Gastroesophageal sphincter (tissue), 4 donors: ENCODE results near the gene CCDC178. TPM values are rescaled to one million over a fixed set of nuclear protein-coding genes. Genes with fewer than 3 reads are reported as not detected.

Experiments
- ATAC-seq: fragments of 150-250 bp; one replicate; pipeline ENCODE4 v1.9.1; 2016; ENCODE audit warnings: mild to moderate bottlenecking, moderate library complexity
- H3K27ac ChIP-seq, 4 donors: fragments of 200-600 bp; sonication (generic) in 3 of 4; 1 replicate in 3 of 4; 2 replicates in 1 of 4; pipeline ENCODE4 v1.5.1; 2016 to 2019
- H3K27me3 ChIP-seq: fragments of 200-600 bp; sonication (generic); one replicate; pipeline ENCODE4 v1.5.1; 2019
- H3K36me3 ChIP-seq, 2 donors: fragments of 200-600 bp; sonication (generic); one replicate each; pipeline ENCODE4 v1.5.1; 2019; ENCODE audit warnings: control low read depth in 1 of 2
- H3K4me1 ChIP-seq, 3 donors: fragments of 200-600 bp; sonication (generic); 1 replicate in 2 of 3; 2 replicates in 1 of 3; pipeline ENCODE4 v1.5.1; 2016 to 2019; ENCODE audit warnings: control low read depth in 2 of 3
- H3K4me3 ChIP-seq, 2 donors: fragments of 200-600 bp; sonication (generic); one replicate each; pipeline ENCODE4 v1.5.1; 2019; ENCODE audit warnings: mild to moderate bottlenecking in 1 of 2, moderate library complexity in 1 of 2
- H3K9me3 ChIP-seq, 3 donors: fragments of 200-600 bp; sonication (generic); one replicate each; pipeline ENCODE4 v1.5.1; 2017 to 2019; ENCODE audit warnings: control low read depth in 2 of 3
- CTCF ChIP-seq, 4 experiments: fragments of 200-600 bp in 2 of 4; fragments of 450-650 bp in 2 of 4; sonication (generic) in 1 of 4; IDR thresholded peaks; one replicate each; pipeline ENCODE4 v1.5.1; 2017 to 2019; ENCODE audit warnings: antibody characterized with exemption in 4 of 4, mild to moderate bottlenecking in 2 of 4, moderate library complexity in 2 of 4
- EP300 ChIP-seq: sonication (generic); formaldehyde crosslinking; IDR thresholded peaks from one replicate; pipeline ENCODE4 v1.6.1; 2017; ENCODE audit warnings: antibody characterized with exemption, mild to moderate bottlenecking
- POLR2A ChIP-seq, 2 donors: fragments of 450-650 bp; IDR thresholded peaks; one replicate each; pipeline ENCODE4 v1.6.1; 2017; ENCODE audit warnings: antibody characterized with exemption in 2 of 2, mild to moderate bottlenecking in 2 of 2, moderate library complexity in 1 of 2
- POLR2AphosphoS5 ChIP-seq: sonication (generic); formaldehyde crosslinking; IDR thresholded peaks from one replicate; pipeline ENCODE4 v1.6.1; 2017; ENCODE audit warnings: antibody characterized with exemption
- WGBS, 2 donors: methylation state at CpG; one replicate each; pipeline ENCODE4 v1.1.5; 2018; ENCODE audit warnings: low coverage in 1 of 2; 5-methylcytosine and 5-hydroxymethylcytosine counted together
- total RNA-seq, 4 donors: library from RNA; depleted of rRNA; stranded (reverse); fragments of >200 nt; gene quantifications; one replicate each; pipeline ENCODE4 v1.1.0, GENCODE V29; 2016

CCDC178 gene
- total RNA-seq, 4 donors from 2014 or later = 0.27 to 3.3 (median 2.1) TPM; not detected in 1

DNA sequence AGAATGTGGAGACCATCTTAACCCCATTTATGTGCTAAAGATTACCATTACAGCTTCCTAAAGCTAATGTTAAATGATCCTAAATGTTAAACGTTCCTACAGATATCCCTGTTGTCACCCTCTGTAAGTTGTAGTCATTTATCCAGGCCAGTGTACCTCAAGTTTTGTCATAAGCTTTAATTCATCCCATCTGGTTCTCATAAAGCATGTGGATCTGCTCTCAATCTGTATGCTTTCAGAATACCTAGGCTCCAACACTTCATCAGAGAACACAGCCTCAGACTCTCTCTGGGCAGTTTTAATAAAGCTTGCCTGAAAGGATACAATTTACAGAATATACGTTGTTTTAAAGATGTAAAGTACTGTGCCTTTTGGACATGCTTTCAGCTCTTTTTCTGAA is 4.2 kb upstream of the CCDC178 start:
- peaks cover 0 to 4% (median 0%) of the 10 kb centered on the region in 3 donors for H3K4me1 ChIP-seq
- WGBS, 2 donors = 37 to 73% methylated on average over 2 of the region's 2 CpGs
- no peak overlapping the region for H3K27ac ChIP-seq
- TF ChIP-seq POLR2AphosphoS5 (no peak), POLR2A (IDR thresholded peaks at IDR 0.05) (no peak), EP300 (no peak), CTCF (IDR thresholded peaks at IDR 0.05) (no peak)
- no peak overlapping the region for H3K4me3 ChIP-seq
- H3K9me3 ChIP-seq = no peaks in the 10 kb centered on the region
- no peak for ATAC-seq
- peaks cover 12% of the 10 kb centered on the region for H3K27me3 ChIP-seq
- H3K36me3 ChIP-seq = no peaks in the 10 kb centered on the region

GRCh38 chr18:33432857-33433256 is 7.7 kb downstream of the CCDC178 start:
- Histone ChIP-seq H3K9me3 (no peaks in the 10 kb centered on the region), H3K27me3 (peaks cover 15% of the 10 kb centered on the region), H3K36me3 (no peaks in the 10 kb centered on the region), H3K4me1 (no peaks in the 10 kb centered on the region), H3K4me3 (no peak overlapping the region), H3K27ac (no peak overlapping the region)
- no peak for TF ChIP-seq CTCF (IDR thresholded peaks at IDR 0.05)
- no peak for TF ChIP-seq POLR2AphosphoS5
- no peak for TF ChIP-seq EP300
- no peak for TF ChIP-seq POLR2A (IDR thresholded peaks at IDR 0.05)
- WGBS, 2 donors = 13 to 30% methylated on average over 1 of the region's 1 CpG
- no peak for ATAC-seq

DNA sequence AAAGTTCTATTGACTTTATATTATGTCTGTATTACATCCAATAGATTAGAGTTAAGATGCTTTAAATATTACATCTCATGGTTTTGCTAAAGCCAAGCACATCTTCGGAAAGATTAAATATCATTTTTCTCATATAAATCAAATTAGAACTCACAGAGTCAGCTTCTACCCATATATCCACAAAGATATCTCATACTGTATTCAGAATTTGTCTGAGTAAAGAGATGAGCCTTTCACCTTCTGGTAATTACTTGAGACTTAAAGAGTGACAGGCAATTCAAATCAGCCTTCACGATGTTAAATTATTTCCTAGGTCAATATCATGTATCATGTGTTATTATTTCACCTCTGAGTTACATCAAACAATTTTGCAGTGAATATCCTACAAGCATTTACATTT is 13.0 kb downstream of the CCDC178 start:
- Histone ChIP-seq H3K4me3 (no peak overlapping the region), H3K36me3 (no peaks in the 10 kb centered on the region), H3K9me3 (no peaks in the 10 kb centered on the region), H3K27me3 (peaks cover 9% of the 10 kb centered on the region), H3K4me1 (no peaks in the 10 kb centered on the region), H3K27ac (no peak overlapping the region)
- TF ChIP-seq POLR2A (IDR thresholded peaks at IDR 0.05) (no peak), CTCF (IDR thresholded peaks at IDR 0.05) (no peak), EP300 (no peak), POLR2AphosphoS5 (no peak)
- WGBS, 2 donors = 75 to 78% methylated on average over 2 of the region's 2 CpGs
- no peak for ATAC-seq

- no peaks in the 10 kb centered on the region for H3K4me1 ChIP-seq
- no peaks in the 10 kb centered on the region for H3K36me3 ChIP-seq
- H3K9me3 ChIP-seq = no peaks in the 10 kb centered on the region
- 61 to 77% methylated on average over 11 to 13 of the region's 14 CpGs for WGBS, 2 donors
- H3K27me3 ChIP-seq = peaks cover 9% of the 10 kb centered on the region
- H3K4me3 ChIP-seq = no peak overlapping the region
- ATAC-seq = no peak
- no peak overlapping the region for H3K27ac ChIP-seq
- TF ChIP-seq CTCF (IDR thresholded peaks at IDR 0.05) (no peak), POLR2AphosphoS5 (no peak), EP300 (no peak), POLR2A (IDR thresholded peaks at IDR 0.05) (no peak)
These were observed 16.1 kb downstream of the CCDC178 start for GRCh38 chr18:33424266-33424946.

DNA sequence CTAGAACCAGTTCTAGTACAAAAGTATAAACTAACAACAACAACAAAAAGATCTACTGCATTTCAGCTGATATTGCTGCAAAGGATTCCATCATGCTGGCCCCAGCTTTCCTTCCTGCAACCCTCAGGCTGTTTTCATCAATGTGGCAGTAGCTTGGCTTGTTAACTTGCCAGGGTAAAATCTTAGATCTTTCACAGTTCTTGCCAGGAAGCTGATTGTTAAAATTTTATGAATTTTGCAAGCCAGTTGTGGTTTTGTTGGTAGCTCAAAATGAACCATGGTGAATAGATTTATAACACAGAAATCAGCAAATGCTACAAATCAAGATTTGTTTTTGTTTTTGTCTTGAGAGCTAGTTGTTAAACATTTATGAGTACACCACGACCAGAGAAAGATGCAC is 19.3 kb downstream of the CCDC178 start:
- Histone ChIP-seq H3K27me3 (peaks cover 6% of the 10 kb centered on the region), H3K27ac (no peak overlapping the region), H3K4me3 (no peak overlapping the region), H3K36me3 (no peaks in the 10 kb centered on the region), H3K9me3 (peaks cover 0 to 9% (median 0%) of the 10 kb centered on the region in 3 donors), H3K4me1 (no peaks in the 10 kb centered on the region)
- ATAC-seq = no peak
- no peak for TF ChIP-seq CTCF (IDR thresholded peaks at IDR 0.05)
- no peak for TF ChIP-seq POLR2AphosphoS5
- TF ChIP-seq POLR2A (IDR thresholded peaks at IDR 0.05) = no peak
- TF ChIP-seq EP300 = no peak
- 40 to 67% methylated on average over 1 of the region's 1 CpG for WGBS, 2 donors
